Activated T-cell treated with anti-CD3 and anti-CD28 coated beads, Interleukin-2, amount 50 U/mL, for 72 hours (primary cell): ENCODE data around the gene KLHL21. TPM values are rescaled to one million over a fixed set of nuclear protein-coding genes. Genes with fewer than 3 reads are reported as not detected.

ENCODE experiments used
- ATAC-seq, 2 donors: fragments of 150-1000 bp; cut with Tn5 transposase; replicated peaks in 1 of 2; 2 replicates each; pipeline ENCODE4 v1.10.0; 2021; ENCODE audit warnings: moderate library complexity in 2 of 2, mild to moderate bottlenecking in 1 of 2
- DNase-seq, 2 donors: peaks; one replicate each; pipeline ENCODE4 v3.0.0; 2021 to 2022; ENCODE audit warnings: mixed read lengths in 1 of 2
- H3K27ac Mint-ChIP-seq: one replicate; pipeline ENCODE4 v1.8.0; 2022; ENCODE audit warnings: mild to moderate bottlenecking, moderate library complexity, mixed read lengths
- H3K27me3 Mint-ChIP-seq: one replicate; pipeline ENCODE4 v1.8.0; 2022; ENCODE audit warnings: low read depth, mixed read lengths
- H3K36me3 Mint-ChIP-seq, 2 donors: one replicate each; pipeline ENCODE4 v1.8.0; 2022; ENCODE audit warnings: mixed read lengths in 2 of 2, mild to moderate bottlenecking in 1 of 2; ENCODE audit not compliant: insufficient read depth in 2 of 2
- H3K4me1 Mint-ChIP-seq: one replicate; pipeline ENCODE4 v1.8.0; 2022; ENCODE audit warnings: low read depth, mixed read lengths
- H3K4me3 Mint-ChIP-seq, 2 donors: one replicate each; pipeline ENCODE4 v1.8.0; 2022; ENCODE audit warnings: mild to moderate bottlenecking in 2 of 2, mixed read lengths in 2 of 2, moderate library complexity in 2 of 2
- H3K9me3 Mint-ChIP-seq, 2 donors: one replicate each; pipeline ENCODE4 v1.8.0; 2022; ENCODE audit warnings: mixed read lengths in 2 of 2
- total RNA-seq, 2 donors: library from RNA; stranded (reverse); gene quantifications; one replicate each; pipeline ENCODE4 v1.2.3, GENCODE V29; 2022

Gene KLHL21
- total RNA-seq, 2 donors from 2014 or later, result 24.2 to 26.1 TPM

DNA sequence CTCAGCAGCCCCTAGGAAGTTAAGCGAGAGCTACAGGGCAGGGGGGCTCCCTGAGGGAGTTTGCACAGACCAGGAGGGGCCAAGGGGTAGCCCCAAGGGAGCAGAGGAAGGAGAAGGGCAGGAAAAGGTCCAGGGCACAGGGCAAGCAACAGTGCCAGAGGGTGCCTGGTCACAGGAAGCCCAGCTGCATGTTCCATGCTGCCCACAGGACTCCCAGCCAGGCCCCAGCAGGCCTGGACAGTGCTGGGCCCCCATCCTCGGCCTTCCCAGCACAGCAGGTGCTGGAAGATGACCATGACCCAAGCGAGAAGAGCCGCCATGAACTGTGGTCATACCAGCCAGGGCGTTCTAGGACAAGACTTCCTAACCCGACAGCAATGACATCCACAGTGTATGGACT, 11.0 kb downstream of the KLHL21 start:
- DNase-seq (no peak), ATAC-seq (no peak)
- H3K9me3 Mint-ChIP-seq, result no peaks in the 10 kb centered on the region
- H3K27me3 Mint-ChIP-seq, result no peaks in the 10 kb centered on the region
- peaks cover 15% of the 10 kb centered on the region for H3K4me1 Mint-ChIP-seq
- H3K36me3 Mint-ChIP-seq, result peaks cover 7 to 10% of the 10 kb centered on the region in 2 donors
- H3K27ac Mint-ChIP-seq, result no peak overlapping the region
- H3K4me3 Mint-ChIP-seq, result no peak overlapping the region

DNA sequence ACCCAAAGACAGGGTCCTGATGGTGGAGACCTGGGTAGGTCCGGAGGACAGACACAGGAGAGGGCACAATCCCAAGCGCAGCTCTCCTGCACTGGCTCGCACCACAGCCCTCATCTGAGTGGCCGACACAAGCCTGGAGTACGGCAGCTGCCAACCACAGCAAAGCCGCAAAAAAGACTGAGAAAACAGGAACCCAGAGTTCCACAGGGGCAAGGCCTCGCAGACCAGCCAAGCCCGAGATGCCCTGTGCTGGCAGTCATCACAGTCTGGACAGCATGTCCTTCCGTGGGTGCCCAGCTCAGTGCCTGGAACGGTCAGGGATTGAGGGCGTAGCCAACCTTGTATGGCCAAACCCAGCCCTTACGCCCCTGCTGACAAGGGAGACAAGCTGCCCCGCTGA, 11.4 kb downstream of the KLHL21 start:
- Mint-ChIP-seq H3K9me3 (no peaks in the 10 kb centered on the region), H3K27me3 (no peaks in the 10 kb centered on the region), H3K27ac (no peak overlapping the region), H3K4me1 (peaks cover 11% of the 10 kb centered on the region), H3K4me3 (no peak overlapping the region), H3K36me3 (peaks cover 7 to 9% of the 10 kb centered on the region in 2 donors)
- DNase-seq, result no peak
- ATAC-seq, result no peak

DNA sequence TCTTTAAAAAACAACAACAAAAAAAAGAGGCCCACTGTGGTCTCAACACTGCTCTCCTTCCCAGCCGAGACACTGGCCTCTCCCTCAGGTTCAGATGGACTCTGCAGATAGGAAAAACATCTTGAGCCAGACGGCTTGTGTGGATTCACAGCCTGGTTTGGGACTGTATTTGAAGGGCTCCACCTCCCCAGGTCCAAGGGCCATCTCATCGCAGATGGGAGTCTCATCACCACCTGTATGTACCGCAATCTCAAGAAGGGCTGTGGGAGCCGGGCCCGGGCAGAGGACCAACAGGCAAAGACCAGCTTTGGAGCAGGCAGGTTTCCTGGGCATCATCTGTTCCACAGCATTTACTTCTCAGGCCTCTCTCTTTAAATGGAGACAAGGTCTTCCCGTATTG, 12.6 kb downstream of the KLHL21 start:
- peaks cover under 1% of the 10 kb centered on the region for H3K4me1 Mint-ChIP-seq
- no peak for ATAC-seq
- no peak overlapping the region for H3K4me3 Mint-ChIP-seq
- H3K9me3 Mint-ChIP-seq, result no peaks in the 10 kb centered on the region
- DNase-seq, result no peak
- H3K27me3 Mint-ChIP-seq, result no peaks in the 10 kb centered on the region
- H3K27ac Mint-ChIP-seq, result no peak overlapping the region
- H3K36me3 Mint-ChIP-seq, result no peaks in the 10 kb centered on the region

DNA sequence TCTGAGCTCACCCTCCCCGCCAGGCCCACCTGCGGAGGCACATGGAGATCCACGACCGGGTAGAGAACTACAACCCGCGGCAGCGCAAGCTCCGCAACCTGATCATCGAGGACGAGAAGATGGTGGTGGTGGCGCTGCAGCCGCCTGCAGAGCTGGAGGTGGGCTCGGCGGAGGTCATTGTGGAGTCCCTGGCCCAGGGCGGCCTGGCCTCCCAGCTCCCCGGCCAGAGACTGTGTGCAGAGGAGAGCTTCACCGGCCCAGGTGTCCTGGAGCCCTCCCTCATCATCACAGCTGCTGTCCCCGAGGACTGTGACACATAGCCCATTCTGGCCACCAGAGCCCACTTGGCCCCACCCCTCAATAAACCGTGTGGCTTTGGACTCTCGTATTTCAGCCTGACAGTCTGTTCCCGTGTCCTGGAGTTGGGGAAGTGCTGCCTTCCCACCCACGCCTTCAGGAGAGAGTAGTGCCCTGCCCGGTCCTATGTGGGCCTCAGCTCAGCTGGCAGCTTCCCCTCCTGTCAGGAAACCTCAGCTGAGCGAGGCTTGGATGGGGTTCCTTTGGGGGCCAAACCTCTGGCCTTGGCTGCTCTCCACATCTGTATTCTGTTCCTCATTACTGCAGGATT, 13.7 kb downstream of the KLHL21 start:
- Mint-ChIP-seq H3K27ac (no peak overlapping the region), H3K9me3 (no peaks in the 10 kb centered on the region), H3K36me3 (no peaks in the 10 kb centered on the region), H3K4me1 (peaks cover 10% of the 10 kb centered on the region), H3K4me3 (no peak overlapping the region), H3K27me3 (no peaks in the 10 kb centered on the region)
- ATAC-seq (no peak), DNase-seq (no peak)

DNA sequence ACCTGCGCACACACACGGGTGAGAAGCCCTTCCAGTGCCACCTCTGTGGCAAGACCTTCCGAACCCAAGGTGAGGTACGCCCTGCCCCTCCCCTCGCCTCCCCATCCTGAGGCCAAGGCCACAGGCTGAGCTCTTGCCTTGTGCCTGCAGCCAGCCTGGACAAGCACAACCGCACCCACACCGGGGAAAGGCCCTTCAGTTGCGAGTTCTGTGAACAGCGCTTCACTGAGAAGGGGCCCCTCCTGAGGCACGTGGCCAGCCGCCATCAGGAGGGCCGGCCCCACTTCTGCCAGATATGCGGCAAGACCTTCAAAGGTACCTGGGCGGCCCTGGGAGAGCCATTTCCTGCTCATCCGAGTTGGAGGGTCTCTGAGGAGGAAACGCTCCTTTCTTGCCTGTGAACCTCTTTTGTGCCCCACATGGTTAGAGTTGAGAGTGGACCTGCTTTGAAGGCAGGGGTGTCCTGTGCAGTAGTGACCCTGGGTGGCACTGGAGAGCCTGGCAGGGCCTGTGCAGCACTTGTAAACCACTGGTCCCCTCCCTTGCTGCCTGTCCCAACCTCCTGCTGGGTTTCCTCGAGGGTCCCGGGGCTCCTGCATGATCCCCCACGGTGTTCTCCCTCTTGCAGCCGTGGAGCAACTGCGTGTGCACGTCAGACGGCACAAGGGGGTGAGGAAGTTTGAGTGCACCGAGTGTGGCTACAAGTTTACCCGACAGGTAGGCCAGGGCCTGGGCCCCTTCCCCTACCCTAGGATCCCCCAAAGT, 14.4 kb downstream of the KLHL21 start:
- DNase-seq, result no peak
- no peaks in the 10 kb centered on the region for H3K36me3 Mint-ChIP-seq

DNA sequence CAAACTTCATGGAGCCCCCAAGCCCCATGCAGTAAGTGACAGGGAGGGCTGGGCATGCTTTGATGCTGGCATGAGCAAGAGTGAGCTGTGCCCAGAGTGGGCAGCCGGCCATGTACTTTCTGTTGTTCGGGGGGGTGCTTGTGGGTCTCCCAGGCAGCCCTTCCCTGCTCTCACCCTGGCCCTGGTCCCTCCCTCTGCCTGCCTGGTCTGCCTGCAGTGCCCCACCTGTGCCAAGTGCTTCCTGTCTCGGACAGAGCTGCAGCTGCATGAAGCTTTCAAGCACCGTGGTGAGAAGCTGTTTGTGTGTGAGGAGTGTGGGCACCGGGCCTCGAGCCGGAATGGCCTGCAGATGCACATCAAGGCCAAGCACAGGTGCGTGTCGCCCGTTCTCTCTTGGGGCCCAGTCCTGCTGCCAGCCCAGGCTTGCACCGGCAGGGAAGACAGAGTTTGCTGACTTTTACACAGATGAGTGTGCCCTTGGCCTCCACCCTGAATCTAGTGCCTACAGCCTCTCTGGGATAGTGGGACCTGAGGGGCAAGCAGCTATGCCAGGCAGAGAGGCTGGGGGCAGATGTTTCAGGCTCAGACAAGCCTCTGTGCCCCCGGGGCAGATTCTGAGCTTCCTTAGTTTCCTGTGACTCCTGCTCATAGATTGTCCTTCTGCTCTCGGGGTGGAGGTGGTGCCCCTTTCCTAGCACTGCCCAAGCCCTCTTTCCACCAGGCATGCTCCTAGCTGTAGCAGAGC, 15.2 kb downstream of the KLHL21 start:
- Mint-ChIP-seq H3K27ac (no peak overlapping the region), H3K36me3 (no peaks in the 10 kb centered on the region), H3K4me1 (peaks cover 12% of the 10 kb centered on the region)

More for the DNA sequence above, 14.4 kb downstream of the KLHL21 start:
- Mint-ChIP-seq H3K4me1 (peaks cover 10% of the 10 kb centered on the region), H3K27ac (no peak overlapping the region), H3K4me3 (no peak overlapping the region), H3K9me3 (no peaks in the 10 kb centered on the region), H3K27me3 (no peaks in the 10 kb centered on the region)
- ATAC-seq, result no peak

DNA sequence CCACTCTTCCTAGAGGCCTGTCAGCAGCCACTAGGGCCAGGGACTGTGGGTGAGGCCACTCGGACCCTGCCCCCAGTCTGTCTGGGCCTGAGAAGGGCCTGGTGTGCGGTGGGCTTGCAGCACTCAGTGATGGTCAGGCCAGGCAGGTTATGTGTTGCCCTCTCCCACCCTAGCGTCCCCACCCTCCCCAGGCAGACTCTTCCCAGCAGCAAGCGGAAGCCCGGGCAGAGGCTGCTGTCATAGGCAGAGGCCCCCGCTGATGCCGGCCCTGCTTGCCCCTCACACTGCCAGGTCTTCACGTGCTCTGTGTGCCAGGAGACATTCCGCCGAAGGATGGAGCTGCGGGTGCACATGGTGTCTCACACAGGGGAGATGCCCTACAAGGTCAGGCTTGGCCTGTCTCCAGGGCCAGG, 16.3 kb downstream of the KLHL21 start:
- Mint-ChIP-seq H3K9me3 (no peaks in the 10 kb centered on the region), H3K4me1 (peaks cover 22% of the 10 kb centered on the region), H3K36me3 (no peaks in the 10 kb centered on the region), H3K4me3 (no peak overlapping the region), H3K27me3 (no peaks in the 10 kb centered on the region), H3K27ac (no peak overlapping the region)
- no peak for DNase-seq
- no peak for ATAC-seq

More for the DNA sequence above, 15.2 kb downstream of the KLHL21 start:
- H3K9me3 Mint-ChIP-seq, result no peaks in the 10 kb centered on the region
- no peaks in the 10 kb centered on the region for H3K27me3 Mint-ChIP-seq
- H3K4me3 Mint-ChIP-seq, result no peak overlapping the region
- DNase-seq, result no peak
- ATAC-seq, result peak in 1 of 2 donors; percentile 8

DNA sequence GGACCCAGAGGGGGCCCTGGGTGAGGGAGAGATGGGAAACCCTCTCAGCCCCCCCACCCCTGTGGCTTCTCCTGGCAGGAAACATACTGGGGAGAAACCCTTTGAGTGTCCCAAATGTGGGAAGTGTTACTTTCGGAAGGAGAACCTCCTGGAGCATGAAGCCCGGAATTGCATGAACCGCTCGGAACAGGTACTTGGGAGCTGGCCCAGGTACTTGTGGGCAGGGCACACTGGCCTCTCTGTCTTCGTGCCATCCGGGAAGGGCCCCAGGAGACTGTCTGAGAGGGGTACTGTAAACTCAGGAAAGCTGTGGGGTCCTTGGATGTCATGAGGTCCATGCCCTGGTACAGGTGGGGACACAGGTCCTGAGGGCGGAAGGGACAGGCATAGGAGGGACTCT, 16.8 kb downstream of the KLHL21 start:
- no peak for DNase-seq
- no peak for ATAC-seq

DNA sequence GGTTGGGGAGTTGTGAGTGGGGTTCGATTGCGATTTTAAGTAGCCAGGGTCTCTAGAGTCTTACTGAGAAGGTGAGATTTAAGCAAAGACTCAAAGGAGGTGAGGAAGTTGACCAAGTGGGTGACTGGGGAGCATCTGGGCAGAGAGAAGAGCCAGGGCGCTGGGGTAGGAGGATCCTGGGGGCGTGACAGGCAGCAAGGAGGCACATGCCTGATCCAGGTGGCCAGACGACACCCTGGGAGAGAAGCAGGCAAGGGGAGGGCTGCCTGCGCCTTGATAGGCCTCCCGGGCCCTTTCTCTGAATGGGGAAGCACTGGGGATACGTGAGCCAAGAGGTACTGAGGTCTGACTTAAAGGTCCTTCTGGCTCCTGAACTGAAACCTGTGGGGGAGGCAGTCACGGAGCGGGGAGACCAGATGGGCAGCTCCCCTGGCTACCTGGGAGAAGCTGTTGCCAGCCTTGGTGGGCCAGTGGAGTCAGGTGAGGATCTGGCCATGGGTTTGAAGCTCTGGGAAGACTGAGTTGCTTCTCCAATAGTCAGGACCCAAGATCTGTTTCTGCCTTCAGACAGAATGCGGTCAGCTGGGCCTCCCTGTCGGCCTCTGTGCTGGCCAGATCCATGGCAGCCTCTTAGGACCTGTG, 17.5 kb downstream of the KLHL21 start:
- Mint-ChIP-seq H3K27me3 (no peaks in the 10 kb centered on the region), H3K4me3 (no peak overlapping the region), H3K4me1 (peaks cover 32% of the 10 kb centered on the region), H3K27ac (no peak overlapping the region), H3K9me3 (no peaks in the 10 kb centered on the region), H3K36me3 (peaks cover 0 to 1% of the 10 kb centered on the region in 2 donors)
- ATAC-seq (no peak), DNase-seq (no peak)

More for the DNA sequence above, 16.8 kb downstream of the KLHL21 start:
- Mint-ChIP-seq H3K27me3 (no peaks in the 10 kb centered on the region), H3K27ac (no peak overlapping the region), H3K36me3 (peaks cover 0 to under 1% of the 10 kb centered on the region in 2 donors), H3K4me3 (no peak overlapping the region), H3K9me3 (no peaks in the 10 kb centered on the region), H3K4me1 (peaks cover 27% of the 10 kb centered on the region)

DNA sequence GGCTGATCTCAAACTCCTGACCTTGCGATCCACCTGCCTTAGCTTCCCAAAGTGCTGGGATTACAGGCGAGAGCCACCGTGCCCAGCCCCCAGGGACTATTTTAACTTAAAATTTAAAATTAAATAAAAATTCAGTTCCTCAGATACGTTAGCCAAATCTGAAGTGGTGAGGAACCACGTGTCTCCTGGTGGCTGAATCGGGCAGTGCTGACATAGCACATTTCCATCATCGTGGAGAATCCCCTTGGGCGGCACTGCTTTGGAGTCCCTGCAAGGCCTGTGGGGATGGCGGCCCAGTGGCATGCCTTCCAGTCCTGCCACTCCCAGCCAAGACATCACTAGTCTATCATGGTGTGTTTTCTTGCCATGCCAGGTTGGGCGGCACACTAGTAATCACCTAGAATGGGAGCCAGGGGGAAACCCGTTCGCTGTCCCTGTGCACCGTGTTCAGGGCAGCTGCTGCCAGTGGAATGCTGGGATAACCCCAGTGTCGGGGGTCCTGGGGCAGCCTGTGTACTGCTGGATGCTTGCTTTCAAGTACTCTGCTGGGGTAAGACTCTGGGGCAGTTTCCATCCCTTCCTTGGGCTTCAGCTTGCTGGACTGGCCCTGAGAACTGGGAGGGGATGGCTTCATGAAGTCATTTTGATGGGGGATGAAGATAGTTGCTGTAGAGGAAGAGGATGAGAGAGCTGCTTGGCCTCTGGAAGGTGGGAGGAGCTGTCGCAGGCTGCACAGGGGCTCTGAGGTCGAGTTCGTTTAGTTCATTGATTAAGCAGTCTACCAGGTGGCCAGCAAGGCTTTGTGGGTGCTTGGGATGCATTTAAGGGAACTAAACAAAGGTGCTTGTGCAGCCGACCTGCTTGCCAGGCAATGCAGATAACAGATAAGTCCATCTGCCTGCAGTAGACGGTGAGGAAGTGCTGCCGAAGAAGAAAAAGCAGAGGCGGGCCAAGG, 18.3 kb downstream of the KLHL21 start:
- no peak for ATAC-seq
- DNase-seq, result no peak
- Mint-ChIP-seq H3K27ac (no peak overlapping the region), H3K27me3 (no peaks in the 10 kb centered on the region), H3K36me3 (peaks cover 0 to 1% of the 10 kb centered on the region in 2 donors), H3K4me3 (no peak overlapping the region), H3K9me3 (no peaks in the 10 kb centered on the region), H3K4me1 (peaks cover 36% of the 10 kb centered on the region)

DNA sequence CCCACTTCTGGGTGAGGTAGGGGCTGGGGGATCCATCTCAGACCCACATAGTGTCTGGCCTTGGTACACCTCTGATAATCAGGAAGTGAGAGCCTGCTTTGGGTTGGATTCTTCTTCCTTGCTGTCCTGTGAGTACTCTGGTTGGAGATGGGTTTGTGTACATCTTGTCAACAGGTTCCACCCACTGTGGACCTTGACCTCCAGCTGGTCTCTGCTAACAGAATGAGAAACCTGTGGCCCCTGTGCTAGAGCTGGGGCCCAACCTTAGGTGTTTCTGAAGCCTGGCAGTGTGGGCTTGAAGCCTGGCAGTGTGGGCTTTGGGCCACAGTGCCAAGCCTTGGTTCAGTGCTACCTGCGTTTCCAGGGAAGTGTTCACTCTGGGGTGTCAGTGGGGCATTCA, 20.3 kb downstream of the KLHL21 start:
- Mint-ChIP-seq H3K4me3 (peak overlapping the region; percentile 16 to 56), H3K36me3 (peaks cover 0 to 1% of the 10 kb centered on the region in 2 donors), H3K9me3 (no peaks in the 10 kb centered on the region), H3K27me3 (no peaks in the 10 kb centered on the region), H3K4me1 (peaks cover 44% of the 10 kb centered on the region), H3K27ac (peak overlapping the region; percentile 20)
- ATAC-seq, result no peak
- no peak for DNase-seq
